ENCODE results near the gene IGIP. TPM values are rescaled to one million over a fixed set of nuclear protein-coding genes. Genes with fewer than 3 reads are reported as not detected.

The IGIP gene
- total RNA-seq, 4 donors from 2014 or later: 6.1 to 16.5 (median 11.6) TPM

DNA sequence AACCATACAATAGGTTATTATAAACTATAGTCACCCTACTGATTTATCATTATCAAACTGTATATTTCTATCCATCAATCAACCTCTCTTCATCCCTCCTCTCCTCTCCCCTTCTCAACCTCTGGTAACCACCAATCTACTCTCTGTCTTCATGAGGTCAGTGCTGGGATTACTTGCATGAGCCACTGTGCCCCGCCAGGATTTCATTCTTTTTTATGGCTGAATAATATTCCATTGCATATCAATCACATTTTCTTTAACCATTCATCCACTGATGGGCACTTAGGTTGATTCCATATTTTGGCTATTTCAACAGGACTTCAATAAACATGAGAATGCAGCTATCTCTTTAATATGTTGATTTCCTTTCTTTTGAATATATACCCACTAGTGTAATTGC, 22.6 kb upstream of the IGIP start:
- Histone ChIP-seq H3K4me1 (peaks cover 15% of the 10 kb centered on the region), H3K9me3 (no peaks in the 10 kb centered on the region), H3K36me3 (no peaks in the 10 kb centered on the region), H3K27me3 (no peaks in the 10 kb centered on the region), H3K27ac (no peak overlapping the region), H3K4me3 (no peak overlapping the region)
- no peak for TF ChIP-seq POLR2A (IDR thresholded peaks at IDR 0.05)
- TF ChIP-seq, protein P1, sequence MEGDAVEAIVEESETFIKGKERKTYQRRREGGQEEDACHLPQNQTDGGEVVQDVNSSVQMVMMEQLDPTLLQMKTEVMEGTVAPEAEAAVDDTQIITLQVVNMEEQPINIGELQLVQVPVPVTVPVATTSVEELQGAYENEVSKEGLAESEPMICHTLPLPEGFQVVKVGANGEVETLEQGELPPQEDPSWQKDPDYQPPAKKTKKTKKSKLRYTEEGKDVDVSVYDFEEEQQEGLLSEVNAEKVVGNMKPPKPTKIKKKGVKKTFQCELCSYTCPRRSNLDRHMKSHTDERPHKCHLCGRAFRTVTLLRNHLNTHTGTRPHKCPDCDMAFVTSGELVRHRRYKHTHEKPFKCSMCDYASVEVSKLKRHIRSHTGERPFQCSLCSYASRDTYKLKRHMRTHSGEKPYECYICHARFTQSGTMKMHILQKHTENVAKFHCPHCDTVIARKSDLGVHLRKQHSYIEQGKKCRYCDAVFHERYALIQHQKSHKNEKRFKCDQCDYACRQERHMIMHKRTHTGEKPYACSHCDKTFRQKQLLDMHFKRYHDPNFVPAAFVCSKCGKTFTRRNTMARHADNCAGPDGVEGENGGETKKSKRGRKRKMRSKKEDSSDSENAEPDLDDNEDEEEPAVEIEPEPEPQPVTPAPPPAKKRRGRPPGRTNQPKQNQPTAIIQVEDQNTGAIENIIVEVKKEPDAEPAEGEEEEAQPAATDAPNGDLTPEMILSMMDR (IDR thresholded peaks at IDR 0.05): no peak
- TF ChIP-seq POLR2AphosphoS5 (IDR thresholded peaks at IDR 0.05): no peak
- TF ChIP-seq EP300 (IDR thresholded peaks at IDR 0.05): no peak
- WGBS: 81% methylated on average over 1 of the region's 1 CpG
- DNase-seq (ENCODE audit: low spot score in 2 of 2): no peak

DNA sequence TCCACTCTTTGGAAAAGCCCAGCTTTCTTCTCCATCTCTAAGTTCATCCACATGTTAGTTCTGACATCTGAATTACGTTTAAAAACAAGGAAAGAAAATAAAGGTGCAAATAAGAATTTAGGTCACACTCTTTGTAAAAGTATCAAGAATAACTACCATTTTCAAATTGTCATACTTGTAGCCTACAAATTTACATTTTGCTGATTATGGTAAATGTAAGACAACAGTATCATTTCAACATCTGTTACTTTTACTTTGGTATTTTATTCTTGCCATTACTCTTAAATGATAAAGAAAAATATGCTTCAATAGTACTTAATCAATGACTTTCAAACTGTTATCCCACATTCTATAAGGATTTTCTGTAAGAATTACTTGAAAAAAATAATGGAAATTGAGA, 21.6 kb upstream of the IGIP start:
- TF ChIP-seq, protein P1 (IDR thresholded peaks at IDR 0.05): no peak
- TF ChIP-seq POLR2AphosphoS5 (IDR thresholded peaks at IDR 0.05) (no peak), POLR2A (IDR thresholded peaks at IDR 0.05) (no peak), EP300 (IDR thresholded peaks at IDR 0.05) (no peak)
- Histone ChIP-seq H3K9me3 (no peaks in the 10 kb centered on the region), H3K4me3 (no peak overlapping the region), H3K4me1 (peaks cover 24% of the 10 kb centered on the region), H3K27ac (no peak overlapping the region), H3K36me3 (no peaks in the 10 kb centered on the region), H3K27me3 (no peaks in the 10 kb centered on the region)
- no peak for DNase-seq (ENCODE audit: low spot score in 2 of 2)
- 78% methylated on average over 1 of the region's 1 CpG for WGBS

DNA sequence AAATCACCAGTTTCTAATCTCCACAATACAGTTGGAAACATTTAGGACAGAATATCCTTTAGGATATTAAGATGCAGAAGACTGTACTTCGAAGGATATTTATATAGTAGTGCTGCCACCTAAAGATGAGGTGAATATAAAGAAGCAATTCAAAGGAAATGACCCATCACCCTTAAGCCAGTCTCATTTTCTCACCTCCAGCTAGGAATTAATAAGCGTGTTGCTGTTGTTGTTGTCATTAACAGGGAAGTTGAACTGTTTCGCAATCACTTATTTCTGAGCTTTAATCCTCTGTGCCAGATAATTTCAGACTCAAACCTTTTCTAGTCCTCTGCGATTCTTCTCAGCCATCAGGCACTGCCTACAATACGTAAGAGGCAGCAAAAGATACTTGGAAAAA, 19.6 kb upstream of the IGIP start:
- Histone ChIP-seq H3K4me1 (peaks cover 37% of the 10 kb centered on the region), H3K4me3 (no peak overlapping the region), H3K9me3 (no peaks in the 10 kb centered on the region), H3K27me3 (no peaks in the 10 kb centered on the region), H3K36me3 (no peaks in the 10 kb centered on the region), H3K27ac (peak overlapping the region; percentile 96)
- 46% methylated on average over 5 of the region's 5 CpGs for WGBS
- DNase-seq (ENCODE audit: low spot score in 2 of 2): no peak
- no peak for TF ChIP-seq POLR2AphosphoS5 (IDR thresholded peaks at IDR 0.05)
- TF ChIP-seq, protein P1 (IDR thresholded peaks at IDR 0.05): no peak
- no peak for TF ChIP-seq POLR2A (IDR thresholded peaks at IDR 0.05)
- TF ChIP-seq EP300 (IDR thresholded peaks at IDR 0.05): no peak

DNA sequence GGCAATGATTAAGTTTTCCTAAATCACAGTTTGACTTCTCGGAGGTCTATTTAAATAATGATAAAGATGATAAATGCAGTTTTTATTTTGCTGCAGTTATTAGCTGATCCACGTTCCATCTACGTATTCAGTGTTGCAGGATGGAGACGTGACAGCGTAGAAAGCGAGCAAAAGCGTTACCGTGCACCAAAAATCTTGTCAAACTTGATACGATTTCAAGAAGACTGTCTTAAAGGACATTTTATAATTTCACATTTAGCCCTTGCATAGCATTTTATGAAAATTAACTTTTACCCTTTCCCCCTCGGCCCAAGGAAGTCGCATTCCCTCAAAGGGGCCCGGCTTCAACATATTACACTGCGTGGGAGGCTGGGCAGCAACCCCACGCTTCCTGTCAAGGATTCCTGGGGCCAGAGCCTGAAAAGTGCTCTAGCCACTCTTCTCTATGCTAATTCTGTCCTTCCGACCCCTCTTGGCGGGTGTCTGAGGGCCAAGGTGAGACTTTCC, 18.9 kb upstream of the IGIP start:
- no peak for DNase-seq (ENCODE audit: low spot score in 2 of 2)
- no peaks in the 10 kb centered on the region for H3K27me3 ChIP-seq
- 59% methylated on average over 14 of the region's 16 CpGs for whole genome bisulfite sequencing
- TF ChIP-seq, protein P1 (IDR thresholded peaks at IDR 0.05): no peak
- TF ChIP-seq EP300 (IDR thresholded peaks at IDR 0.05) (no peak), POLR2A (IDR thresholded peaks at IDR 0.05) (no peak), POLR2AphosphoS5 (IDR thresholded peaks at IDR 0.05) (no peak)
- no peaks in the 10 kb centered on the region for H3K36me3 ChIP-seq
- H3K4me1 ChIP-seq: peaks cover 44% of the 10 kb centered on the region
- peak overlapping the region; percentile 96 for H3K27ac ChIP-seq
- H3K4me3 ChIP-seq: peak overlapping the region; percentile 71
- no peaks in the 10 kb centered on the region for H3K9me3 ChIP-seq

DNA sequence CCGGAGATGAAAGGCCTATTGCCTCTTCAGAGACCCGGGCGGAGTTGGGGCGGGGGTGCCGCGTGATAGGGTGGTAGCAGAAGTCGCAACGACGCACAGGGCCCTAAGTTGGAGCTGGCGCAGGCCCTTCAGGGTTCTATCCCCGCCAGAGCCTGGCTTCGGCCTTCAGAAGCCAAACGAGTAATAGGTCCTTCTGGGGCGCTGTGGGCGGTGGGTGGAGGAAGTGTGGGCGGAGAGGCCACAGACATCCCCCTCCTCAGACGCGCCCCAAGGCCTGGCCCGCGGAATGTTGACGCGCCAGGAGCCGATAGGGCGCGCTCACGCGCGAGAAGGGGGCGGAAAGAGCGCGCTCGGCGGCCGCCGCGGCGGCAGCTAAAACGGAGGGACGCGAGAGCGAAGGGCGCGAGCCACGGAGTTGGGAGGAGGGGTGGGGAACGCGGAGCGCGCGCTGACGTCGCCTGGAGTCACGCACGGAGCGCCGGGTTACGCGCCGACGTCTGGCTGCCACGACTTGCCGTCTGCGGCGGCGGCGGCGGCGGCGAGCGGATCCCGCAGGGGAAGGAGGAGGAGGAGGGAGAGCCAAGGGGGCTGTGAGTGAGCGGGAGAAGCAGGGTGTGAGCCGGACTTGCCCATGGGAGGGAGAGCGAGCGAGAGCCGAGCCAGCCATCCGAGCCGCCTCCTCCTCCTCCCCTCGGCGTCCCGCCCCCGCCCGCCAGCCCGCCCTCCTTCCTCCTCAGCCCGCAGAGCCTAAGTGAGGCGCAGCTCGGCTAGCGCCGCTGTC, 18.2 kb upstream of the IGIP start:
- Histone ChIP-seq H3K36me3 (no peaks in the 10 kb centered on the region), H3K4me1 (peaks cover 51% of the 10 kb centered on the region), H3K27me3 (no peaks in the 10 kb centered on the region), H3K27ac (peak overlapping the region; percentile 96), H3K9me3 (no peaks in the 10 kb centered on the region), H3K4me3 (peak overlapping the region; percentile 71)
- TF ChIP-seq POLR2AphosphoS5 (IDR thresholded peaks at IDR 0.05) (peak in 2 of 3 donors; percentile 77 to 85), POLR2A (IDR thresholded peaks at IDR 0.05) (peak; percentile 5 to 74), EP300 (IDR thresholded peaks at IDR 0.05) (no peak)
- TF ChIP-seq, protein P1 (IDR thresholded peaks at IDR 0.05): peak in 1 of 2 donors; percentile 14
- 0% methylated on average over 46 of the region's 88 CpGs for WGBS
- peak; percentile 92 to 96 for DNase-seq (ENCODE audit: low spot score in 2 of 2)

Data from suprapubic skin (tissue), 4 donors.